Smooth muscle cell (in vitro differentiated cells): ENCODE measurements around the gene ZFYVE9. TPM values are rescaled to one million over a fixed set of nuclear protein-coding genes. Genes with fewer than 3 reads are reported as not detected.

ENCODE experiments used
- DNase-seq: peaks from one replicate; lab custom pipeline; 2025; ENCODE audit not compliant: unreplicated experiment; lab: John Stamatoyannopoulos, UW
- H2AFZ ChIP-seq: fragments of 200-600 bp; sonication (generic); 2 replicates; pipeline ENCODE4 v1.6.0; 2016; ENCODE audit warnings: antibody characterized with exemption, low read depth, mild to moderate bottlenecking
- H3F3A ChIP-seq: fragments of 200-600 bp; sonication (generic); 2 replicates; pipeline ENCODE4 v1.6.0; 2017; ENCODE audit warnings: antibody characterized with exemption, low read depth
- H3K27ac ChIP-seq: fragments of 200-600 bp; sonication (generic); 2 replicates; pipeline ENCODE4 v1.5.1; 2016; ENCODE audit warnings: low read depth, mild to moderate bottlenecking
- H3K27me3 ChIP-seq: fragments of 200-600 bp; sonication (generic); 2 replicates; pipeline ENCODE4 v1.6.1; 2016; ENCODE audit warnings: low read depth, mild to moderate bottlenecking
- H3K36me3 ChIP-seq: fragments of 200-600 bp; sonication (generic); 2 replicates; pipeline ENCODE4 v1.5.1; 2016; ENCODE audit warnings: low read depth
- H3K4me1 ChIP-seq: fragments of 200-600 bp; sonication (generic); 2 replicates; pipeline ENCODE4 v1.5.1; 2016; ENCODE audit warnings: low read depth
- H3K4me2 ChIP-seq: fragments of 200-600 bp; sonication (generic); 2 replicates; pipeline ENCODE4 v1.6.0; 2016; ENCODE audit warnings: mild to moderate bottlenecking
- H3K4me3 ChIP-seq: fragments of 200-600 bp; sonication (generic); 2 replicates; pipeline ENCODE4 v1.5.1; 2016; ENCODE audit warnings: mild to moderate bottlenecking
- H3K79me2 ChIP-seq: fragments of 200-600 bp; sonication (generic); 2 replicates; pipeline ENCODE4 v1.6.0; 2016; ENCODE audit warnings: low read depth, mild to moderate bottlenecking
- H3K9ac ChIP-seq: fragments of 200-600 bp; sonication (generic); 2 replicates; pipeline ENCODE4 v1.6.0; 2016; ENCODE audit warnings: low read depth
- H3K9me3 ChIP-seq: fragments of 200-600 bp; sonication (generic); replicated peaks from 2 replicates; pipeline ENCODE4 v1.5.1; 2016; ENCODE audit warnings: low read depth
- H4K20me1 ChIP-seq: fragments of 200-600 bp; sonication (generic); 2 replicates; pipeline ENCODE4 v1.6.0; 2016; ENCODE audit warnings: low read depth
- CTCF ChIP-seq: fragments of 200-600 bp; sonication (generic); IDR thresholded peaks from 2 replicates; pipeline ENCODE4 v1.5.1; 2017; ENCODE audit warnings: borderline replicate concordance, mild to moderate bottlenecking, antibody characterized with exemption; ENCODE audit not compliant: insufficient read depth, poor library complexity, severe bottlenecking
- WGBS: methylation state at CpG from one replicate; pipeline ENCODE4 v1.1.7; 2016; ENCODE audit warnings: low lambda C conversion rate; 5-methylcytosine and 5-hydroxymethylcytosine counted together
- polyA plus RNA-seq: library from polyadenylated mRNA; unstranded; fragments of >200 nt; fragmentation: Nextera tagmentation; extraction: Ambion mirVana; gene quantifications from 2 replicates; pipeline ENCODE4 v1.2.1, GENCODE V29; 2016
- total RNA-seq: library from RNA; depleted of rRNA; stranded (reverse); fragments of >200 nt; gene quantifications from 2 replicates; pipeline ENCODE4 v1.2.3, GENCODE V29; 2014

The ZFYVE9 gene
- total and polyA plus RNA-seq, 2 experiments from 2014 or later, result 2.7 to 19.1 TPM

DNA sequence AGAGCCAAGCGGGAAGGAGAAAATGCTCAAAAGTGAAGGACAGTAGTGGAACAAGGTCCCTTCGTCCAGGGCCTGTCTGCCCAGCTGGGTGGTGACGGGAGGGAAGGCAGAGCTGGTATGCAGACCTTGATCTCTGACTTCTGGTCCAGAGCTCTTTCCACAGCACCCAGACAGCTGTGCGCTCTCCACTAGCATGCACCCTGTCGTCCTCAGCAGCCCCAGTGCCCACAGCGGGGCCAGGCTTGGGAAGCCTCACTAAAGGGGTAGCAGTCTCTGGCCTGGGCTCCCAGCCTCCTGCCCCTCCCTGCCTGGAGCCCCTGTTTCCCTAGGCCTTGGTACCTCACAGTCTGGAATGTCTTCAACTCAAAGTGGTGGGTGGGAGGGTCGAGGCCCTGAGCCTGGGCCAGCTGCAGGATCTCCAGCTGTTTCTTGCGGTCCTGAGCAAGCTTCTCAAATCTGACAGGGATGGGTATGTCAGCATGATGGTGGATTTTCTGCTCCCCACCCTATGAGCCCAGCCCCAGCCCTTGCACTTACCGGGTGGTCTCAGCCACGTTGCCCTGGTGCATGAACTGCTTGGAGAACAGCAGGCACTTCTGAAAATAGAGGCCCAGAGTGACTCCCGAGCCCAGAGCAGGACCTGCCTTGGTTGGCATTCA is 214.1 kb downstream of the ZFYVE9 start:
- H3F3A ChIP-seq, result peaks cover 25% of the 10 kb centered on the region
- 97% methylated on average over 10 of the region's 11 CpGs for WGBS
- H3K27ac ChIP-seq, result no peak overlapping the region
- no peak overlapping the region for H2AFZ ChIP-seq
- H3K36me3 ChIP-seq, result peaks cover 15% of the 10 kb centered on the region
- H3K9me3 ChIP-seq, result no peaks in the 10 kb centered on the region
- DNase-seq, result no peak
- H3K9ac ChIP-seq, result no peak overlapping the region
- H3K27me3 ChIP-seq, result no peaks in the 10 kb centered on the region
- H4K20me1 ChIP-seq, result no peaks in the 10 kb centered on the region
- H3K4me2 ChIP-seq, result no peak overlapping the region
- H3K4me3 ChIP-seq, result no peak overlapping the region
- TF ChIP-seq CTCF, result no peak
- peaks cover 6% of the 10 kb centered on the region for H3K4me1 ChIP-seq
- no peaks in the 10 kb centered on the region for H3K79me2 ChIP-seq

- Histone ChIP-seq H3K36me3 (peaks cover 15% of the 10 kb centered on the region), H3K27me3 (no peaks in the 10 kb centered on the region), H3K4me3 (no peak overlapping the region), H3K4me2 (no peak overlapping the region), H4K20me1 (no peaks in the 10 kb centered on the region), H3K4me1 (no peaks in the 10 kb centered on the region), H3K79me2 (no peaks in the 10 kb centered on the region), H3K9ac (no peak overlapping the region), H3F3A (peaks cover 25% of the 10 kb centered on the region), H3K9me3 (no peaks in the 10 kb centered on the region), H3K27ac (no peak overlapping the region), H2AFZ (no peak overlapping the region)
- DNase-seq, result no peak
- no peak for TF ChIP-seq CTCF
- 95% methylated on average over 8 of the region's 8 CpGs for WGBS
Observed at GRCh38 chr1:52356818-52357355, 215.0 kb downstream of the ZFYVE9 start.

DNA sequence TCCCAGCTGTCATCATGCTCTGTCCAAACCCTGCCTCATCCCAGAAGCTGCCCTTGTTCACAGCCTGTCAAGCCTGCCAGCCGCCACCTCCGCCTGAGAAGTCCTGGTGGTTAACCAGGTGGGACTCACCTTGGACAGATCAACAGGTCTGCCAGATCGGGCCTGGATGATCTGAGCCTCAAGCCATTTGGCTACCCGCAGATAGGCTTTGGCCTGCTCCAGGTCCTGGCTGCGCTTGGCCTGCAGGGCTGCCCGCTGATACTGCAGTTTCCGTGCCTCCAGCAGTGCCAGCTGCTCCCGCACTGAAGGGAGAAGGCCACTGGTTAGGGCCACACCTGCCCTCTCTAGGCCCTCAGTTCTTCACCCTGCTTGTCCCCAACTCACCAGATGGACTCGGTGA is 215.5 kb downstream of the ZFYVE9 start:
- no peak overlapping the region for H3K27ac ChIP-seq
- peaks cover 15% of the 10 kb centered on the region for H3K36me3 ChIP-seq
- no peak for TF ChIP-seq CTCF
- H3K4me3 ChIP-seq, result no peak overlapping the region
- no peak for DNase-seq
- H3K4me2 ChIP-seq, result no peak overlapping the region
- no peaks in the 10 kb centered on the region for H3K27me3 ChIP-seq
- H3K79me2 ChIP-seq, result no peaks in the 10 kb centered on the region
- H4K20me1 ChIP-seq, result no peaks in the 10 kb centered on the region
- no peaks in the 10 kb centered on the region for H3K9me3 ChIP-seq
- H3K9ac ChIP-seq, result no peak overlapping the region
- WGBS, result 96% methylated on average over 9 of the region's 9 CpGs
- H2AFZ ChIP-seq, result no peak overlapping the region
- no peaks in the 10 kb centered on the region for H3K4me1 ChIP-seq
- H3F3A ChIP-seq, result peaks cover 20% of the 10 kb centered on the region

- no peak overlapping the region for H3K9ac ChIP-seq
- WGBS, result 98% methylated on average over 18 of the region's 18 CpGs
- no peak for TF ChIP-seq CTCF
- no peaks in the 10 kb centered on the region for H3K4me1 ChIP-seq
- no peaks in the 10 kb centered on the region for H3K9me3 ChIP-seq
- H3K4me2 ChIP-seq, result no peak overlapping the region
- no peak overlapping the region for H2AFZ ChIP-seq
- no peak for DNase-seq
- no peaks in the 10 kb centered on the region for H3K27me3 ChIP-seq
- no peak overlapping the region for H3K27ac ChIP-seq
- H3K4me3 ChIP-seq, result no peak overlapping the region
- peaks cover 7% of the 10 kb centered on the region for H3F3A ChIP-seq
- peaks cover under 1% of the 10 kb centered on the region for H3K79me2 ChIP-seq
- H4K20me1 ChIP-seq, result peaks cover 1% of the 10 kb centered on the region
- H3K36me3 ChIP-seq, result peaks cover 15% of the 10 kb centered on the region
Observed at GRCh38 chr1:52358851-52359497, 217.1 kb downstream of the ZFYVE9 start.
